SK-N-SH (cell line): Measurements from ENCODE around the gene AP3B2.

Experiments used
- EP300 ChIP-seq, 2 experiments: IDR thresholded peaks; 2 replicates each; pipeline versions ENCODE4 v1.4.0 to v1.6.1; 2012; ENCODE audit warnings: borderline replicate concordance in 1 of 2, low read depth in 1 of 2, low read length in 1 of 2
- PBX3 ChIP-seq: IDR thresholded peaks from 2 replicates; pipeline ENCODE4; 2012
- POLR2AphosphoS5 ChIP-seq: IDR thresholded peaks from 2 replicates; pipeline ENCODE4 v1.6.1; 2012; ENCODE audit warnings: low read depth, low read length
- YY1 ChIP-seq: IDR thresholded peaks from 2 replicates; pipeline ENCODE4 v1.4.0; 2012; ENCODE audit warnings: low read depth, mild to moderate bottlenecking
- TF ChIP-seq, protein P1 (sequence below): fragments of 200-600 bp; sonication (generic); IDR thresholded peaks from 2 replicates; pipeline ENCODE4 v1.6.1; 2017; ENCODE audit warnings: antibody characterized with exemption, mild to moderate bottlenecking, moderate library complexity

DNA sequence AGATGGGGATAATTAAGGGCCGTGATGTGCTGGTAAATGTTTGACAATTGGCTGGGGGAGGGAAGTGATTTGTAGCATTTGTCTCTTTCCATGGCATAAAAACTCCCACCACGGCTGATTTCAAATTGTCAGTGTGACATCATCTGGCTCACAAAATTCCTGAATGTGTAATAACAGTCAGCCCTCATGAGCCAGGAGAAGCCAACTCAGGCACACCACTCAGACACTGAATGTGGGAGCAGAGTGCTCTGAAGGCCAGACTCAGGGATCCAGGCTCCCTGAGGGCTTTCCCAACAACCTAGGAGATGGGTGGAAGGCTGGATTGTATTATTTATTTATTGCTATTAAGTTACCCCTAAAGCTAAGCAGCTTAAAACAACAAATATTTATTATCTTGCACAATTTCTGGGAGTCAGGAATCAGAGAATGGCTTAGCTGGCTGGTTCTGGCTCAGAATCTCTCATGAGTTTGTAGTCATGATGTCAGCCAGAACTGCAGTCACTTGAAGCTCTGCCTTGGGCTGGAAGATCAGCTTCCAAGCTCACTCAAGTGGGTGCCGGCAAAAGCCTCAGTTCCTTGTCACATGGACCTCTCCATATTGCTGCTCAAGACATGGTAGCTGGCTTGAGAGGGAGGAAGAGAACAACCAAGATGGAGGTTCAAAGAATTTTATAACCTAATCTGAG is 56.0 kb downstream of the AP3B2 start:
- TF ChIP-seq, protein P1, sequence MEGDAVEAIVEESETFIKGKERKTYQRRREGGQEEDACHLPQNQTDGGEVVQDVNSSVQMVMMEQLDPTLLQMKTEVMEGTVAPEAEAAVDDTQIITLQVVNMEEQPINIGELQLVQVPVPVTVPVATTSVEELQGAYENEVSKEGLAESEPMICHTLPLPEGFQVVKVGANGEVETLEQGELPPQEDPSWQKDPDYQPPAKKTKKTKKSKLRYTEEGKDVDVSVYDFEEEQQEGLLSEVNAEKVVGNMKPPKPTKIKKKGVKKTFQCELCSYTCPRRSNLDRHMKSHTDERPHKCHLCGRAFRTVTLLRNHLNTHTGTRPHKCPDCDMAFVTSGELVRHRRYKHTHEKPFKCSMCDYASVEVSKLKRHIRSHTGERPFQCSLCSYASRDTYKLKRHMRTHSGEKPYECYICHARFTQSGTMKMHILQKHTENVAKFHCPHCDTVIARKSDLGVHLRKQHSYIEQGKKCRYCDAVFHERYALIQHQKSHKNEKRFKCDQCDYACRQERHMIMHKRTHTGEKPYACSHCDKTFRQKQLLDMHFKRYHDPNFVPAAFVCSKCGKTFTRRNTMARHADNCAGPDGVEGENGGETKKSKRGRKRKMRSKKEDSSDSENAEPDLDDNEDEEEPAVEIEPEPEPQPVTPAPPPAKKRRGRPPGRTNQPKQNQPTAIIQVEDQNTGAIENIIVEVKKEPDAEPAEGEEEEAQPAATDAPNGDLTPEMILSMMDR = no peak
- no peak for TF ChIP-seq YY1
- TF ChIP-seq PBX3 = no peak
- no peak for TF ChIP-seq EP300 (IDR thresholded peaks at IDR 0.05; ENCODE audit: borderline replicate concordance in 1 of 2, low read depth in 1 of 2, low read length in 1 of 2)
- TF ChIP-seq POLR2AphosphoS5 = no peak
